ENCODE data around the gene HOXA4.

Gene HOXA4

GRCh38 chr7:27091941-27092818 is 38.4 kb downstream of the HOXA4 start:
- DNase-seq (no peak), ATAC-seq (no peak)
- Mint-ChIP-seq H3K27me3 (peaks cover 87% of the 10 kb centered on the region), H3K27ac (no peak overlapping the region), H3K36me3 (ENCODE audit: low read depth) (peaks cover 4% of the 10 kb centered on the region), H3K4me1 (peaks cover 22% of the 10 kb centered on the region), H3K4me3 (no peak overlapping the region), H3K9me3 (peaks cover 4% of the 10 kb centered on the region)

DNA sequence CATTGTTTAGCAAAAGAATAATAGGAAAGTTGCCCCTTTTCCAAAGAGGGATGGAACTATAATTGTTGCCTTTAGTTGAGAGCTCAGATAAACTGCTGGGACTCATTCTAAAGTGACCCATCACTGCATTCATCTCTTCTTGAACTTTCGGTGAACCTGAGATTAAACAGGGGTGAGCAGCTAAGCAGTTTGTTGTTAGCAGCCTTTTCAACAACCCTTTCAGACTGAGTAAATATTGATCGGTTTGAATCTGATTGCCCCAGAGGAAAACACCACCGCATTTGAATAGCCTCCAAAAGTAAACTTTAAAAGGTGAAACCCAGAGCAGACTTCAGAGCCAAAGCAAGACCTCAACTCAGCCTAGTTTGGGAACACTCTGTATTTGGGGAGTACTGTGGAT is 39.5 kb downstream of the HOXA4 start:
- peaks cover 89% of the 10 kb centered on the region for H3K27me3 Mint-ChIP-seq
- H3K36me3 Mint-ChIP-seq (ENCODE audit: low read depth), result peaks cover 4% of the 10 kb centered on the region
- ATAC-seq, result no peak
- no peak for DNase-seq
- H3K4me3 Mint-ChIP-seq, result no peak overlapping the region
- H3K27ac Mint-ChIP-seq, result no peak overlapping the region
- H3K4me1 Mint-ChIP-seq, result peaks cover 15% of the 10 kb centered on the region
- H3K9me3 Mint-ChIP-seq, result peaks cover 4% of the 10 kb centered on the region

GRCh38 chr7:27088002-27088922 is 42.3 kb downstream of the HOXA4 start:
- Mint-ChIP-seq H3K27me3 (peaks cover 73% of the 10 kb centered on the region), H3K4me3 (no peak overlapping the region), H3K27ac (no peak overlapping the region), H3K4me1 (peaks cover 7% of the 10 kb centered on the region), H3K9me3 (peaks cover 4% of the 10 kb centered on the region), H3K36me3 (ENCODE audit: low read depth) (peaks cover 4% of the 10 kb centered on the region)
- DNase-seq, result no peak
- ATAC-seq, result no peak

DNA sequence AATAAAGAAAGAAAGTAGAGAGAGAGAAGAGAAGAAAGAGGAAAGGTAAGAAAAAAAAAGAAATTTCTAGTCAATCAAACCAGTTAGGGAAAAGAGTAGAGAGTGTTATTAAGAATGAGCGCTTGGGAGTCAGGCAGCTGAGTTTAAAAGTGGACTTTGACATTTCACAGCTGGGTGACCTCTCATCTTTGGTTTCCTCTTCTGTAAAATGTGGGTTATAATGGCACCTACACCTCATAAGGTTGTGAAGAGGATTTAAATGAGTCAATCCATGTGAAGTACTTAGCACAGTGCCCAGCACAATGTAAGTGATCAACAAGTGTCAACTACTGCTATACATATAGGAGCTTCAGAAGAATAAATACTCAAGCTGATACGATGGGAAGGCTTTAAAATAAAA is 46.9 kb downstream of the HOXA4 start:
- H3K4me3 Mint-ChIP-seq, result no peak overlapping the region

GRCh38 chr7:27082171-27082570 is 48.4 kb downstream of the HOXA4 start:
- H3K4me1 Mint-ChIP-seq, result no peaks in the 10 kb centered on the region
- no peak overlapping the region for H3K4me3 Mint-ChIP-seq
- H3K36me3 Mint-ChIP-seq (ENCODE audit: low read depth), result no peaks in the 10 kb centered on the region
- peaks cover 16% of the 10 kb centered on the region for H3K27me3 Mint-ChIP-seq
- no peaks in the 10 kb centered on the region for H3K9me3 Mint-ChIP-seq
- H3K27ac Mint-ChIP-seq, result no peak overlapping the region
- no peak for ATAC-seq
- no peak for DNase-seq

More for the DNA sequence above, 46.9 kb downstream of the HOXA4 start:
- H3K9me3 Mint-ChIP-seq, result no peaks in the 10 kb centered on the region
- no peak for DNase-seq
- peaks cover 2% of the 10 kb centered on the region for H3K36me3 Mint-ChIP-seq (ENCODE audit: low read depth)
- H3K27ac Mint-ChIP-seq, result no peak overlapping the region
- H3K4me1 Mint-ChIP-seq, result peaks cover 5% of the 10 kb centered on the region
- ATAC-seq, result no peak
- peaks cover 29% of the 10 kb centered on the region for H3K27me3 Mint-ChIP-seq

GRCh38 chr7:27080844-27081436 is 49.6 kb downstream of the HOXA4 start:
- peaks cover 13% of the 10 kb centered on the region for H3K27me3 Mint-ChIP-seq
- H3K4me1 Mint-ChIP-seq, result no peaks in the 10 kb centered on the region
- H3K9me3 Mint-ChIP-seq, result no peaks in the 10 kb centered on the region
- DNase-seq (no peak), ATAC-seq (no peak)
- H3K36me3 Mint-ChIP-seq (ENCODE audit: low read depth), result no peaks in the 10 kb centered on the region
- no peak overlapping the region for H3K27ac Mint-ChIP-seq
- no peak overlapping the region for H3K4me3 Mint-ChIP-seq

- H3K36me3 Mint-ChIP-seq (ENCODE audit: low read depth), result no peaks in the 10 kb centered on the region
- peaks cover 10% of the 10 kb centered on the region for H3K27me3 Mint-ChIP-seq
- DNase-seq, result no peak
- no peaks in the 10 kb centered on the region for H3K9me3 Mint-ChIP-seq
- ATAC-seq, result no peak
- H3K27ac Mint-ChIP-seq, result no peak overlapping the region
- H3K4me1 Mint-ChIP-seq, result no peaks in the 10 kb centered on the region
- H3K4me3 Mint-ChIP-seq, result no peak overlapping the region
Observed at GRCh38 chr7:27079234-27079975, 51.2 kb downstream of the HOXA4 start.

- H3K27me3 Mint-ChIP-seq, result peaks cover 7% of the 10 kb centered on the region
- ATAC-seq (no peak), DNase-seq (no peak)
- H3K4me3 Mint-ChIP-seq, result no peak overlapping the region
- no peaks in the 10 kb centered on the region for H3K36me3 Mint-ChIP-seq (ENCODE audit: low read depth)
- no peaks in the 10 kb centered on the region for H3K9me3 Mint-ChIP-seq
- H3K4me1 Mint-ChIP-seq, result no peaks in the 10 kb centered on the region
- no peak overlapping the region for H3K27ac Mint-ChIP-seq
Observed at GRCh38 chr7:27078616-27079233, 51.8 kb downstream of the HOXA4 start.
